DND-41 (cell line): ENCODE measurements around the gene KLK14.
A peak's percentile ranks its signal among the peaks of the same experiment; 100 is the strongest.

Experiments used
- ATAC-seq: fragments of 200-7000 bp; cut with Tn5 transposase; 3 replicates; pipeline ENCODE4 v1.9.1; 2021; ENCODE audit warnings: low read depth; ENCODE audit not compliant: insufficient read depth
- DNase-seq: peaks from one replicate; pipeline ENCODE4 v3.0.0-alpha.2; 2020
- H2AFZ ChIP-seq: 2 replicates; pipeline ENCODE4 v1.6.0; 2012; ENCODE audit warnings: low read depth, low read length
- H3K27ac ChIP-seq: 2 replicates; pipeline ENCODE4 v1.5.1; 2012; ENCODE audit warnings: low read length, inconsistent platforms
- H3K27me3 ChIP-seq: fragments of 200-600 bp; sonication (generic); 2 replicates; pipeline ENCODE4 v1.6.0; 2012; ENCODE audit warnings: low read length, mild to moderate bottlenecking, inconsistent platforms; ENCODE audit not compliant: insufficient read depth, poor library complexity
- H3K36me3 ChIP-seq: 2 replicates; pipeline ENCODE4 v1.5.1; 2012; ENCODE audit warnings: low read length, inconsistent platforms; ENCODE audit not compliant: insufficient read depth
- H3K4me1 ChIP-seq: 2 replicates; pipeline ENCODE4 v1.5.1; 2012; ENCODE audit warnings: mild to moderate bottlenecking, low read length; ENCODE audit not compliant: insufficient read depth
- H3K4me2 ChIP-seq: 2 replicates; pipeline ENCODE4 v1.6.0; 2012; ENCODE audit warnings: mild to moderate bottlenecking, moderate library complexity, low read length, inconsistent platforms; ENCODE audit not compliant: insufficient read depth
- H3K4me3 ChIP-seq, 2 experiments: fragments of 200-600 bp in 1 of 2; shearing (Covaris generic) in 1 of 2; 2 replicates each; pipeline ENCODE4 v1.5.1; 2012 to 2016; ENCODE audit warnings: inconsistent platforms in 2 of 2, low read length in 2 of 2, mild to moderate bottlenecking in 2 of 2, low read depth in 1 of 2, moderate library complexity in 1 of 2
- H3K79me2 ChIP-seq: 2 replicates; pipeline ENCODE4 v1.6.0; 2012; ENCODE audit warnings: low read length, inconsistent platforms; ENCODE audit not compliant: insufficient read depth
- H3K9ac ChIP-seq: 2 replicates; pipeline ENCODE4 v1.6.0; 2012; ENCODE audit warnings: low read depth, mild to moderate bottlenecking, inconsistent platforms, low read length, moderate library complexity
- H3K9me3 ChIP-seq: 2 replicates; pipeline ENCODE4 v1.5.1; 2012; ENCODE audit warnings: low read length, moderate library complexity, mild to moderate bottlenecking, inconsistent platforms; ENCODE audit not compliant: insufficient read depth, severe bottlenecking
- H4K20me1 ChIP-seq: 2 replicates; pipeline ENCODE4 v1.6.0; 2012; ENCODE audit warnings: low read length; ENCODE audit not compliant: insufficient read depth
- EZH2 ChIP-seq: IDR thresholded peaks from 3 replicates; pipeline ENCODE4 v1.6.1; 2012; ENCODE audit warnings: borderline replicate concordance, low read depth, mild to moderate bottlenecking, moderate library complexity, low read length, inconsistent platforms; ENCODE audit not compliant: severe bottlenecking
- TF ChIP-seq, protein P1 (sequence below): IDR thresholded peaks from 2 replicates; pipeline ENCODE4 v1.5.1; 2012; ENCODE audit warnings: borderline replicate concordance, low read length, moderate library complexity, mild to moderate bottlenecking; ENCODE audit not compliant: poor library complexity, severe bottlenecking; ENCODE audit errors: extremely low read depth

The KLK14 gene

DNA sequence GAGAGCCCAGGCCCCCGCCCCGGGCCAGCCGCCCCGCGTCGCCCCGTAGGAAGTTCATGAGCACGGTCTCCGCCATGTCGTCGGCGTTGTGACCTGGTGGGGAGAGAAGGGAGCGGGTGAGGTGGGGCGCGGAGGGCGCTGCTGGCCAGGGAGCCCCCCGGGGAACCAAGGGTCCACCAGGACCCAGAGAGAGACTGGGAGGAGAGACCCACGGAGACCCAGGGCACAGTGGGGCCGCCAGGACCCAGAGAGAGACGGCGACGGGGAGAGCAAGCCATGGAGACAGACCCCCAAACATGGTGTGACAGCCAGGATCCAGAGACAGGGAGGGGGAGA is 16.3 kb upstream of the KLK14 start:
- Histone ChIP-seq H3K4me1 (no peaks in the 10 kb centered on the region), H2AFZ (no peak overlapping the region), H3K4me3 (no peak overlapping the region), H3K27ac (no peak overlapping the region), H4K20me1 (peaks cover 34% of the 10 kb centered on the region), H3K9me3 (no peaks in the 10 kb centered on the region), H3K9ac (no peak overlapping the region), H3K36me3 (peaks cover 53% of the 10 kb centered on the region), H3K79me2 (peaks cover 13% of the 10 kb centered on the region), H3K4me2 (no peak overlapping the region), H3K27me3 (no peaks in the 10 kb centered on the region)
- TF ChIP-seq EZH2: no peak
- ATAC-seq: no peak
- DNase-seq: no peak

DNA sequence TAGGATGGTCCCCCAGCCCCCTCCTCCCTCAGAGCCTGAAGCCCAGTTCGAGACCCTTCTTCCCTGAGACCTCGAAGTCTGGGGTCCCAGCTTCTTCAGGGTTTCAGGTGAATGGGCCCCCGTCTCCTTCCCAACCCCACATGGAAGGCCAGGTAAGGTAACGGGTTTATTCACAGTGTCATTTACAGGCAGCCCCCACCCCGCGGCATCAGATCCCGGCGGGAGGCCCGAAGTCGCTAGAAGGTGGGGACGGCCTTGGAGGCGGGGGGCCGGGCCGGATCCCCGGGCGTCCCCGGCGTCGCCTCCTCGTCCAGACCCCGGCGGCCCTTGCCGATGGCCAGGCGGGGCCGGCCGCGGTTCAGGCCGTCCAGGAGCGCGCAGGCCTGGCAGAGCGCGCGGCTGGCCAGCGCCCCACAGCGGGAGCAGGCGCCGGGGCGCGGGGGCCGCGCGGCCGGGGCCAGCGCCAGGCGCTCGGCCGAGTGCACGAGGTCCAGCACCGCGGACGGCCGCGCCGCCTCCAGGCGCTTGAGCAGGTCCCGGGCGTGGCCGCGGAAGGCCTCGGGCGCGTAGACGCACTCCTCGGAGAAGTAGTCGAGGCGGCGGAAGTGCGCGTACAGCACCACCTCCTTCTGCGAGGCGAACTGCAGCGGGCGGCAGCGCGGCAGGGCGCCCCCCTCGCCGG is 15.8 kb upstream of the KLK14 start:
- Histone ChIP-seq H3K27ac (no peak overlapping the region), H4K20me1 (peaks cover 36% of the 10 kb centered on the region), H3K4me1 (no peaks in the 10 kb centered on the region), H3K4me2 (no peak overlapping the region), H3K9ac (no peak overlapping the region), H3K4me3 (no peak overlapping the region), H2AFZ (no peak overlapping the region), H3K9me3 (no peaks in the 10 kb centered on the region), H3K36me3 (peaks cover 49% of the 10 kb centered on the region), H3K27me3 (no peaks in the 10 kb centered on the region), H3K79me2 (peaks cover 13% of the 10 kb centered on the region)
- TF ChIP-seq, protein P1, sequence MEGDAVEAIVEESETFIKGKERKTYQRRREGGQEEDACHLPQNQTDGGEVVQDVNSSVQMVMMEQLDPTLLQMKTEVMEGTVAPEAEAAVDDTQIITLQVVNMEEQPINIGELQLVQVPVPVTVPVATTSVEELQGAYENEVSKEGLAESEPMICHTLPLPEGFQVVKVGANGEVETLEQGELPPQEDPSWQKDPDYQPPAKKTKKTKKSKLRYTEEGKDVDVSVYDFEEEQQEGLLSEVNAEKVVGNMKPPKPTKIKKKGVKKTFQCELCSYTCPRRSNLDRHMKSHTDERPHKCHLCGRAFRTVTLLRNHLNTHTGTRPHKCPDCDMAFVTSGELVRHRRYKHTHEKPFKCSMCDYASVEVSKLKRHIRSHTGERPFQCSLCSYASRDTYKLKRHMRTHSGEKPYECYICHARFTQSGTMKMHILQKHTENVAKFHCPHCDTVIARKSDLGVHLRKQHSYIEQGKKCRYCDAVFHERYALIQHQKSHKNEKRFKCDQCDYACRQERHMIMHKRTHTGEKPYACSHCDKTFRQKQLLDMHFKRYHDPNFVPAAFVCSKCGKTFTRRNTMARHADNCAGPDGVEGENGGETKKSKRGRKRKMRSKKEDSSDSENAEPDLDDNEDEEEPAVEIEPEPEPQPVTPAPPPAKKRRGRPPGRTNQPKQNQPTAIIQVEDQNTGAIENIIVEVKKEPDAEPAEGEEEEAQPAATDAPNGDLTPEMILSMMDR: no peak
- no peak for TF ChIP-seq EZH2
- DNase-seq (no peak), ATAC-seq (no peak)

DNA sequence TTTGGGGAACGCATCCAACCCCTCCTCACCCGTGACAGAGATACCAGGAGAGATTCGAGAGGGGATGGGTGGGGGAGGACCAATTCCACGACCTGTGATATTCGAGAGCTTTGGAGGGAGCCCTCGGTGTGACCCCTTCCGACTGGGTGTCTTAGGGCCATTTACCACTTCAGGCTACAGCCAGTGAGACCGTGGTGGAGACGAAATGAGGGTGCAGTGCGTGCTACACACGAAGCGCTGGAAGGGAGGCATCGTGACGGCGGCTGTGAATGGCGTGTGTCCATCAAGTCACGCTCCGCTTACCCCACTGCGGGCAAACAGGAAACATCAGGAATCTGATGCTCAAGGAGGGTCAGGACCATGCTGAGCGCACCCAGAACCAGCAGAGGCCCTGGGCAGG is 15.1 kb upstream of the KLK14 start:
- Histone ChIP-seq H3K36me3 (peaks cover 42% of the 10 kb centered on the region), H3K27me3 (no peaks in the 10 kb centered on the region), H3K79me2 (peaks cover 11% of the 10 kb centered on the region), H3K4me2 (no peak overlapping the region), H3K4me3 (no peak overlapping the region), H4K20me1 (peaks cover 36% of the 10 kb centered on the region), H3K9me3 (no peaks in the 10 kb centered on the region), H2AFZ (no peak overlapping the region), H3K9ac (no peak overlapping the region), H3K4me1 (no peaks in the 10 kb centered on the region), H3K27ac (no peak overlapping the region)
- ATAC-seq (no peak), DNase-seq (no peak)
- no peak for TF ChIP-seq EZH2
- TF ChIP-seq, protein P1: no peak

DNA sequence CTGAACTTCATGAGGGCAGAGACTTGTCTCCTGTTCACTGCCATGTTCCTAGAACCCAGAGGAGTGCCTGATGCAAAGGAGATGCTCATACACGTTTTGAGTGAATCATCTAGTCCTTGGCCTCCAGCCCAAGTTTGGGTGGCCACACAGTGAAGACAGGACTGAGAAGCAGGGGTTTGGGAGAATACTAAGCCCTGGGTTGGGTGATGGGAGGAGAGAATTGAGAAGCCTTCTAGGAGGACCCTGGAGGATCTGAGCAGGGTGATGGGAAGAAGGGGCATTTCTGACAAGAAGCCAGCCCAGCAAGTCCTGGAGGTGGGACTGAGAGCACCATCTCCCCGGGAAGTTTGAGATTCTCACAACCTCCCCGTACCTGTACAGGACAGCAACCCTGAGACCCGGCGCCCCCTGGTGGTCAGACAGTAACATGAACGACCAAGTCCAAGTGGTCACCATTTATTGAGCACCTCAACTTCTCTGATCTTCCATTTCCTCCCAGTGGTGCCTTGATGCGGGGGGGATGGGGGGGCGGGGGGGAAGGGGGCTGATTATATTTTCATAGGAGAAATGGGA is 14.6 kb upstream of the KLK14 start:
- Histone ChIP-seq H3K79me2 (peaks cover 5% of the 10 kb centered on the region), H3K9ac (no peak overlapping the region), H4K20me1 (peaks cover 36% of the 10 kb centered on the region), H3K4me2 (no peak overlapping the region), H3K9me3 (no peaks in the 10 kb centered on the region), H3K27me3 (no peaks in the 10 kb centered on the region), H3K27ac (no peak overlapping the region), H3K36me3 (peaks cover 36% of the 10 kb centered on the region), H3K4me3 (no peak overlapping the region), H2AFZ (no peak overlapping the region), H3K4me1 (no peaks in the 10 kb centered on the region)
- DNase-seq (peak; percentile 44), ATAC-seq (peak; percentile 61)
- TF ChIP-seq, protein P1: peak; percentile 69
- no peak for TF ChIP-seq EZH2
